Peyer's patch (tissue), 4 donors: Measurements from ENCODE around the gene MRPL38. TPM values are rescaled to one million over a fixed set of nuclear protein-coding genes. Genes with fewer than 3 reads are reported as not detected.

ENCODE experiments used
- DNase-seq, 3 donors: peaks; one replicate each; pipeline ENCODE4 v3.0.0-alpha.2; 2017 to 2019
- H3K27ac ChIP-seq, 4 donors: fragments of 200-600 bp; sonication (generic); one replicate each; pipeline ENCODE4 v1.5.1; 2016 to 2019
- H3K27me3 ChIP-seq, 2 donors: fragments of 200-600 bp; sonication (generic); one replicate each; pipeline ENCODE4 v1.5.1; 2019
- H3K36me3 ChIP-seq, 3 donors: fragments of 200-600 bp; sonication (generic); one replicate each; pipeline ENCODE4 v1.5.1; 2016 to 2019
- H3K4me1 ChIP-seq, 4 donors: fragments of 200-600 bp; sonication (generic); one replicate each; pipeline ENCODE4 v1.5.1; 2016 to 2019
- H3K4me3 ChIP-seq, 4 donors: fragments of 200-600 bp; sonication (generic); 1 replicate in 3 of 4; 2 replicates in 1 of 4; pipeline ENCODE4 v1.5.1; 2016 to 2019; ENCODE audit warnings: mild to moderate bottlenecking in 1 of 4
- H3K9me3 ChIP-seq, 4 donors: fragments of 200-600 bp; sonication (generic); one replicate each; pipeline ENCODE4 v1.5.1; 2016 to 2019; ENCODE audit warnings: mild to moderate bottlenecking in 1 of 4
- POLR2A ChIP-seq, 2 donors: fragments of 450-650 bp; IDR thresholded peaks; one replicate each; pipeline ENCODE4 v1.5.1; 2017; ENCODE audit warnings: antibody characterized with exemption in 2 of 2, mild to moderate bottlenecking in 2 of 2, moderate library complexity in 2 of 2
- total RNA-seq, 4 donors: library from RNA; depleted of rRNA; stranded (reverse); fragments of >200 nt; gene quantifications; one replicate each; pipeline ENCODE4 v1.1.0, GENCODE V29; 2016
- TF ChIP-seq, protein P1 (sequence below), 6 experiments: fragments of 450-650 bp in 4 of 6; fragments of 200-600 bp in 2 of 6; sonication (generic) in 1 of 6; IDR thresholded peaks; one replicate each; pipeline ENCODE4 v1.5.1; 2017 to 2019; ENCODE audit warnings: antibody characterized with exemption in 6 of 6, mild to moderate bottlenecking in 3 of 6, moderate library complexity in 1 of 6

Gene MRPL38
- total RNA-seq, 4 donors from 2014 or later, result 61.1 to 95.7 (median 72.9) TPM

DNA sequence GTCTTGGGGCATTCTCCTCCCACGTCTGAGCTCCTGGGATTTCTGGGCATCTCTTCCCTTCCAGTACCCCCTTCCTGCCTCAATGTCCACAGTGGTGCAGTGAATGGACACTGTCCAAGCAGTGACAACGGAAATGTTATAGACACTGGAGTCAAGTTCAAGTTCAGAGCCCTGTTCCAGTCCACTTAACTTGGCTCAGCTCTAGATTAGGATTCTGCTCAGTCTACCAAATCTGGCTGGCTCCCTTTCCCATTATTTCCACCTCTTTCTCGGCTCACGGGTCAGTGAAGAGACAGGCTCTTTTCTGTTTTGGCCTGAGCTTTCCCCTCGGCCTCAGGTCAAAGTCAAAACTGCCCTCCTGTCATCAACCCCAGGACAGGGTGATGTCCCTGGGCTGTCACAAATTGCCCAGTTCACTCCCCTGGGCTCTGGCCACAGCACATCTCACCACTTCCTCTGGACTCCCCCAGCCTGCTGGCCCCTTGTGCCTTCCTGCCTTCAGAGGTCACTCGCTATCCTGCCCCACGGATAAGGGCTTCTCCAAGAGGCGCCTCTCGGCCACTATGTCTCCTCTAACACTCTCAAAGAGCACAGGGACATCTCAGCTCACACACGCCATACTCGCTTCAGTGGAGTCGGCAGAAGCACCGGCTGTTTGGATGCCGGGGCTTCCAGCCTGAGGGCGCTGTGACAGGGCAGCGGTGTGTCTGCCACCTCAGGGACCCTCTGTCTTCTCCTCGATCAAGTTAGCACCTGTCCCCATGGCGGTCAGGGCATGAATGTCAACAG is 17.7 kb upstream of the MRPL38 start:
- Histone ChIP-seq H3K4me3 (no peak overlapping the region), H3K36me3 (no peaks in the 10 kb centered on the region), H3K4me1 (peaks cover 0 to 19% (median 2%) of the 10 kb centered on the region in 4 donors), H3K27ac (no peak overlapping the region), H3K9me3 (no peaks in the 10 kb centered on the region), H3K27me3 (no peaks in the 10 kb centered on the region)
- DNase-seq, result no peak
- TF ChIP-seq, protein P1, sequence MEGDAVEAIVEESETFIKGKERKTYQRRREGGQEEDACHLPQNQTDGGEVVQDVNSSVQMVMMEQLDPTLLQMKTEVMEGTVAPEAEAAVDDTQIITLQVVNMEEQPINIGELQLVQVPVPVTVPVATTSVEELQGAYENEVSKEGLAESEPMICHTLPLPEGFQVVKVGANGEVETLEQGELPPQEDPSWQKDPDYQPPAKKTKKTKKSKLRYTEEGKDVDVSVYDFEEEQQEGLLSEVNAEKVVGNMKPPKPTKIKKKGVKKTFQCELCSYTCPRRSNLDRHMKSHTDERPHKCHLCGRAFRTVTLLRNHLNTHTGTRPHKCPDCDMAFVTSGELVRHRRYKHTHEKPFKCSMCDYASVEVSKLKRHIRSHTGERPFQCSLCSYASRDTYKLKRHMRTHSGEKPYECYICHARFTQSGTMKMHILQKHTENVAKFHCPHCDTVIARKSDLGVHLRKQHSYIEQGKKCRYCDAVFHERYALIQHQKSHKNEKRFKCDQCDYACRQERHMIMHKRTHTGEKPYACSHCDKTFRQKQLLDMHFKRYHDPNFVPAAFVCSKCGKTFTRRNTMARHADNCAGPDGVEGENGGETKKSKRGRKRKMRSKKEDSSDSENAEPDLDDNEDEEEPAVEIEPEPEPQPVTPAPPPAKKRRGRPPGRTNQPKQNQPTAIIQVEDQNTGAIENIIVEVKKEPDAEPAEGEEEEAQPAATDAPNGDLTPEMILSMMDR (IDR thresholded peaks at IDR 0.05), result no peak
- TF ChIP-seq POLR2A (IDR thresholded peaks at IDR 0.05), result no peak

DNA sequence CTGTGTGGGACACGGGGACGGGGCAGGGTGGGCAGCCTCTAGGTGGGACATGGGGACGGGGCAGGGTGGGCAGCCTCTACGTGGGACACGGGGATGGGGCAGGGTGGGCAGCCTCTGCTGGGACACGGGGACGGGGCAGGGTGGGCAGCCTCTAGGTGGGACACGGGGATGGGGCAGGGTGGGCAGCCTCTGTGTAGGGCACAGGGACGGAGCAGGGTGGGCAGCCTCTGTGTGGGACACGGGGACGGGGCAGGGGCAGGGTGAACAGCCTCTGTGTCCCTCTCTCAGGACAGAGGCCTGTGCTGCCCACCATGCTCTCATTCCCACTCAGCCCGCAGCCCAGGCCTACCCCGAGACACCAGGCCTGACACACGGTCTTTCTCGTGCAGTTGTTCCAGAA is 16.9 kb upstream of the MRPL38 start:
- no peaks in the 10 kb centered on the region for H3K36me3 ChIP-seq

DNA sequence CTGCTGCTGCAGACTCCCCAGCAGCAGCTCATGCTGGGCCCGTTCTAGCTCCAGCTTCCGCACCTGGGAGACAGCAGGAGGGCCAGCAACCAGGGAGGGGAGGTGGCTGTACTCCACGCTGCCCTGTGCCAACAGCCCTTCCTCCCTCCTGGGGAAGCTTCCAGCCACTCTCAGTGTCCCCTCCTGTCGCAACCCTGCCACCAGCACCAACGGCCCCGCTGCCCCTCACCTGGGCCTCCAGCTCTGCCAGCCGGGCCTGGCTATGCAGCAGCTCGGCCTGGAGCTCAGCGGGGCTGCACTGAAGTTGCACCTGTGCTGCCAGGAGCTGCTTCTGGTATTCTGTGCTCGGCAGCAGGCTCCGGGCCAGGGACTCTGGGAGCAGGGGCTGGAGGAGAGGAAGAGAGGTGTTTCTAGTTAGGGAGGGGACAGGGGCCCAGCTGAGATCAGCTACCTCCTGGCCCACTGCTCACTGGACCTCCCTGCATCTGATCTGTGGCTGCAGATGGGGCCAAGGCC is 15.4 kb upstream of the MRPL38 start:
- no peak for DNase-seq
- no peaks in the 10 kb centered on the region for H3K36me3 ChIP-seq
- no peak overlapping the region for H3K27ac ChIP-seq
- peaks cover 0 to 13% (median 2%) of the 10 kb centered on the region in 4 donors for H3K4me1 ChIP-seq
- H3K9me3 ChIP-seq, result no peaks in the 10 kb centered on the region
- TF ChIP-seq POLR2A (IDR thresholded peaks at IDR 0.05), result no peak
- TF ChIP-seq, protein P1 (IDR thresholded peaks at IDR 0.05), result no peak
- no peaks in the 10 kb centered on the region for H3K27me3 ChIP-seq
- no peak overlapping the region for H3K4me3 ChIP-seq

More for the DNA sequence above, 16.9 kb upstream of the MRPL38 start:
- no peak for DNase-seq
- H3K27ac ChIP-seq, result no peak overlapping the region
- H3K4me3 ChIP-seq, result no peak overlapping the region
- no peaks in the 10 kb centered on the region for H3K9me3 ChIP-seq
- no peak for TF ChIP-seq POLR2A (IDR thresholded peaks at IDR 0.05)
- TF ChIP-seq, protein P1 (IDR thresholded peaks at IDR 0.05), result no peak
- peaks cover 0 to 13% (median 2%) of the 10 kb centered on the region in 4 donors for H3K4me1 ChIP-seq
- no peaks in the 10 kb centered on the region for H3K27me3 ChIP-seq

DNA sequence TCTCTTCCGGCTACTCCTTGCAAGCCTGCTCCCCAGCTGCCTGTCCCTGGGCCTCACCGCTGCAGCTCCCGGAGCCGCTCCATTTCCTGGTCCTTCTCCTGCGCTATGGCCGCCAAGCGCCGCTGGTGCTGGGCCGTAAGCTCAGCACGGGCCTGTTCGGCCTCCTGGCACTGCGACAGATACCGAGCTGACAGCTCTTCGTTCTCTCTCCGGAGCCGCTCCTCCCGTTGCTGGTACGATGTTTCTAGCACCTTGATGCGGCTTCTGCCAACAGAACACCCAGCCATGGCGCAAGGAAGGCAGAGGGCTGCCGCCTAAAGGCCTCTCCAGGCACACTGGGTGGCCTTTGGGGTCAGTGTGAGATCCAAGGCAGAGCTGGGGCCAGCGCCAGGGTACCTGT is 14.9 kb upstream of the MRPL38 start:
- H3K36me3 ChIP-seq, result peaks cover 0 to 5% (median 0%) of the 10 kb centered on the region in 3 donors
- H3K27me3 ChIP-seq, result no peaks in the 10 kb centered on the region
- H3K27ac ChIP-seq, result no peak overlapping the region
- no peaks in the 10 kb centered on the region for H3K9me3 ChIP-seq
- H3K4me1 ChIP-seq, result peaks cover 0 to 13% (median 2%) of the 10 kb centered on the region in 4 donors
- DNase-seq, result no peak
- TF ChIP-seq, protein P1 (IDR thresholded peaks at IDR 0.05), result no peak
- TF ChIP-seq POLR2A (IDR thresholded peaks at IDR 0.05), result no peak
- no peak overlapping the region for H3K4me3 ChIP-seq

DNA sequence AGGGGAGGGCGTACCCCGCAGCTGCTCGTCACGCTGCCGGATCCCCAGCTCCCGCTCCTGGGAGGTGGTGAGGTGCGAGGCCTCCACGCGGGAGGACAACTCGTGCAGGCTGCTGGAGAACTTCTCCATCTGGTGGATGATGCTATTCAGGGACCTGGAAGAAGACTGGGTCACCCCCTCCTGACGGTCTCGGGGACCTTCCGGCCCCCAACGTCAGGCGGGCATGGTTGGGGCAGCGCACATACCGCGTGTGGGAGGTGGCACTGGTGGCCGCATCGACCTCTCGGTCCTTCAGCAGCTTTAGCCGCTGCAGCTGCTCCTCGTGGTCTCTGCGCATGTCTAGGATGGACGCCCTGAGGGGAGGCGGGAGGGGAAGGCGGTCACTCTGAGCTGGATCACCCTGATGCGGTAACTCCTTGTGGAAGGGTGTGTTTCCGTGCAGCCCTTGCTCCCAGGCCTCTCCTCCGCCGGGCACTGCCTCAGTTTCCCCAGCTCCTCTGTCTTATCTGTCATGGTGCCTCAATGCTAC is 13.3 kb upstream of the MRPL38 start:
- H3K4me3 ChIP-seq, result no peak overlapping the region
- H3K4me1 ChIP-seq, result peaks cover 0 to 5% (median under 1%) of the 10 kb centered on the region in 4 donors
- no peak for TF ChIP-seq POLR2A (IDR thresholded peaks at IDR 0.05)
- TF ChIP-seq, protein P1 (IDR thresholded peaks at IDR 0.05), result no peak
- peaks cover 0 to 8% (median 0%) of the 10 kb centered on the region in 3 donors for H3K36me3 ChIP-seq
- H3K9me3 ChIP-seq, result no peaks in the 10 kb centered on the region
- no peak overlapping the region for H3K27ac ChIP-seq
- DNase-seq, result no peak
- H3K27me3 ChIP-seq, result no peaks in the 10 kb centered on the region
